Activated gamma-delta T cell (primary cell): Measurements from ENCODE around the gene COL11A1.

Experiments
- DNase-seq: peaks from one replicate; lab custom pipeline; 2025; lab: John Stamatoyannopoulos, UW

The COL11A1 gene

DNA sequence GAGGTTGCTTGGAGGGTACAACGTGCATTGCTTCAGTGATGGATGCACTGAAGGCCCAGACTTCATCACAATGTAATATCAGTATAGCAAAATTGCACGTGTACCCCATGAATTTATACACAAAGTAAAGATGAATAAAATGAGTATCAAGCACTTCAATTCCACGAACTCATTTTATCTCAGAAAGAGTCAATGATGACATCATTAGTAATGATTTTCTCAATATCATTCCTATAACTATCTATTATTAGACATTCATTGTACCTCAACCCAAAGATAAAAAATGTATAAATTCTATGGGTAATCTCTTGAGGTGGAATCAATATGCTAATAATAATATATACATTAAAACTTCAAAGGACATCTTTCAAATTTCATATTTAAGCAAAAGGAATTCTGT, 208.4 kb downstream of the COL11A1 start:
- no peak for DNase-seq

DNA sequence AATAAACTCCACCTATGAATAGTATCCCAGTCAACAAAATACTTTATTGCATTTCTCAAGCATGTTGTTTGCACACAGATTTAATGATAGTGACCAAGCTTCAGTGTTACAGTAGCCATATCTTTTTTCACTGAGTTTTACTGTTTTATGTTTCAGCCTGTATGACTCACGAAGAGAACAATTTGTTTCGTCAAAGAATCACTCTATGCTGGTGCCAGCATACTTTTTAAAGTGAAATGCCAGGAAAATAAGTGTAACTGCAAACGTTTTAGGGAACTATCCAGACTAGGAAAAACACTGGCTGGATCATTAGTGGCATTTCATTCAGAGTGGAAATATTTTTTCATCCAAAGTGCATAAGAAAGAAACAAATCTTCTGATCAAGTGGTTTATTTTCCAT, 210.8 kb downstream of the COL11A1 start:
- no peak for DNase-seq

DNA sequence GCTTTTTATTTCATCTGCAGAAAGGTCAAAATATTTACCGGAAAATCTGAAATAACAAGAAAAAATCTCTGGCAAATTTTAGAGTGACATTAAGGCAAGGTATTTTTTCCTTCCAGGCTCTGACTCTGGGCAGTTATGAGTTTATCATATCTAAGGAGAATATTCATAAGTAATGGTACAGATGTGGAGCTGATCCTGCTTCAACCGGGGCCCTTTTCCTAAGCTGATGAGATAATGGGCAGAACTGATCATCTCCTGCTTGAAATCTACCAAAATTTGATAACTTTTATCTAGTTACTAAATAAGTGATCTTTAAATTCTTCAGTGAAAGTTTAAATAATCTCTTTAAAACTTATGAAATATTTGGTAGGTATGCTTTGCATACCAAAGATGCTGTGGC, 211.6 kb downstream of the COL11A1 start:
- no peak for DNase-seq

DNA sequence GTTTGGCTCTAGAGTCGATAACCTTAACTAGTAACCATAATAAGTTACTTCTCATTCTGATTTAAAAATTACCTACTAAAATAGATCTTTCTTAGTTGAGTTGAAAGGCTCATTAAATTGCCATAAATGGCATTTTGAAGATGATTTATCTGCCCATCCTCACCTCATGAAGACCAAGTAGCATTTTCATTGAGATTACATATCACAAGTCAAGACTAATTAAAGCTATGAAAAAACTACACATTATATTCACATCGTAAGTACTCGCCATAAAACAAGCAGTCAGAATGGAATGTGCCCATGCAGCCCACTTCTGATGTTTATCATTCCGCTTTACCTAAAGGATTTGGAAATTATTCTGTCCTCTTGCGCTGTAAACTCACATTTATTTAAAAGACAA, 212.0 kb downstream of the COL11A1 start:
- no peak for DNase-seq

DNA sequence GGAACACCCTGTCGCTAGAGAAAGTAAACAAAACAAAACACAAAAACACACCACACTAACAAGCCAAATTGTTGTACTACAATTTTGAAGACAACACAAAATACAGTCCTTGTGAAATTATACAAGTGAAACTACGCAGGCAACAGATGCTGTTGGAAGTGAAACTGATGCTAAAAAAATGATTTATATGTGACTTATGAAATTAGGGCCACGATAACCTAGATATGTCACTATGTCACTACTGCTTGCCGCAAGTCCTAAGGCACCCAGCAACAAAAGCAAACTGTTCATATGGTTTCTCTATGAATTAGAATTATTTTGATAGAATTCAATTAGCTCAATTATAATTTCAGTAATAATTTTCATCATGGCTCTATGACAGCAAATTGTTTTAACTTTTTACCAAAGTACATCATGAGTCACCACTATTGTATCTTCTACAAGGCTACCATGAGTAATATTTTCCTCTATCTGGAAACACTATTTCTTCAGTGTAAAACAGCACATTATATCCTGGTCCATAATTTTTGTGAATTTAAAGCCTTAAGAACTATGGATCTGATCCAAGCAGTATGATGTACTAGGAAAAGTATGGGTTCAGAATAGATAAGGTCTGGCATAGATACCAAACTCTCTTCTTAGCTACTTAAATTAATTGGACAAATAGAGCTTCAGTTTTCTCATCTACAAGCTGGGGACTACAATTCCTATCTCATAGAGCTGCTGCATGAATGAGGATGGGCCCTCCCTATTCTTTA, 216.3 kb downstream of the COL11A1 start:
- DNase-seq: no peak

DNA sequence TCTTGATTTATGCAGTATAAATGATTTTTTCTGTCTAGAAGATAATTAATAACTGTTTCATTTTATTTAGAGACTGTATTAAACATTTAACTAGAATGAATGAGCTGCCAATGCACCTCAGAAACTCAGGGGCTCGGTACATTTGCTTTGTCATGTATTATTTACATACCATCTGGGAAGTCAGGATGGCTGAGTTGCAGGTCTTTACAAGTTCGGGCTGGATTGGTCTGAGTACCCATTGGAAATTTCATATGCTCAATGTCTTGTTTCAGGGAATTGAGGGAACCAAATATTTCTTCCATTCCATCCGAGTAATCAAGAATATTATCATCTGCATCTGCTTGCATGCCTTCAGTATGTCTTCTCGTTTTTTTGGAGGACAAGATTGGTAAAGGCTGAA, 221.7 kb downstream of the COL11A1 start:
- DNase-seq: no peak

DNA sequence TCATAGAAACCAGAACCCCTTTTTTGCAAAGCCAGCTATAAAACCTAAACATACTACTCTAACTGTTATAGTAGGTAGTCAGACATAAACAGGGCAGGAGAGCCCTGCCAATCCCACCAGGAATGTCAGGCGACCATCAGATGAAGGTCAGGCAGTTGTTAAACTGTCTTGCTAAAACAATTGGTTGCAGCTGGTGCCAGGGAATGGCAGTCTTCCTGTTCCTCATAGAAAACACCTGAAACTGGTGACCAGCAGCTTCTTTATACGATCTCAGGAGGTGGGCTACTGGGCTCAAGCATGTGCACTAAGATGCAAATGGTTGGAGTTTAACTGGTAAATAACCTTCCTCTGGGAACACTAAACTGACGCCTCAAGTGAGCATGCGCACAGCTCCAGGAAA, 224.1 kb downstream of the COL11A1 start:
- DNase-seq: no peak

DNA sequence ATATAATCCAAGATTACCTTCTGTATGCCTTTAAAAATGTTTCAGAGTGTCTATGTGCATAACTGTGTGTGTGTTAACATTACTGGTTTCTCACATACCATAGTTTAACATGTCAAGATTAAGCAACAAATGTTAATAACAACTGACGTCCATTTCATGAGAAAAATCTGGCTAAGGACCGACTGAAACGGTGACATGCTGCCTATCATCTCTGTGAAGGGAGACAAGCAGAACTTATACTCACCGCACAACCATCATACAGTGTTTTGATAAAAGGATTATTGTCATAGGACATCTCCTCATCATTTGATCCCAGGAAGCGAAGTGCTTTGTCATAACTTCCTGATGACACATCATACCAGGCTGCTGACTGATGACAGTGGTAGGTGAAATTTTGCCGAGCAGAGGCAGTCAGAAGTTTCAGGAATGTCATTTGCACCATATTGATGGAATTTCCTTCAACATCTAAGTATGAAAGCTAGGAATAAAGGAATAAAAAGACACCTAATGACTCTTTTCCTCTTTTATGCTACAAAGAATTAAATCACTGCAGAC, 228.8 kb downstream of the COL11A1 start:
- DNase-seq: no peak

DNA sequence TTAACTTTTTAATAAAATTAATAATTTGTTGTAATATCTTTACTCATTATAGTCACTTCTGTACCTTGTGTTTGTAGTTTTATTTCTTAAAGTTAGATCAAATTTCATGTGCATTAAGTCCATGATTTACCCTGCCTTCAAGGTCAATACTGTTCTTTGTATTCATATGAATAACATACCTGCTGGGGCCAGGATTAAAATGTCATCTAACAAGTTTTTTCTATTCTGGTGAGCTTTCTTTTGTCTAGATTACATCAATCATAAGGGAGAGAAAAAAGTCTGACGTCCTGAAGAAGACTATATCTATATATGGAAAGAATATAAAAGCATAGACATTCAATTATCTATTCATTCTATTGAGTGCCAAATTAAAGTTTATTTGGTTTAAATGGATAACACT, 232.6 kb downstream of the COL11A1 start:
- no peak for DNase-seq

DNA sequence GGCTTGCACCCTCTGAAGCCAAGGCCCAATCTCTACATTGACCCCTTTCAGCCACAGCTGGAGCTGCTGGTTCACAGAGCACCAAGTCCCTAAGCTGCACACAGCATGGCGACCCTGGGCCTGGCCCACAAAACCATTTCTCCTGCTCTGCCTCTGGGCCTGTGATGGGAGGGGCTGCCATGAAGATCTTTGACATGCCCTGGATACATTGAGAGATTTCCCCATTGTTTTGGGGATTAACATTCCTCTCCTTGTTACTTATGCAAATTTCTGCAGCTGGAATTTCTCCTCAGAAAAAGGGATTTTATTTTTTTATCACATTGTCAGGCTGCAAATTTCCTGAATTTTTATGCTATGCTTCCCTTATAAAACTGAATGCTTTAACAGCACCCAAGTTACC, 235.8 kb downstream of the COL11A1 start:
- no peak for DNase-seq

DNA sequence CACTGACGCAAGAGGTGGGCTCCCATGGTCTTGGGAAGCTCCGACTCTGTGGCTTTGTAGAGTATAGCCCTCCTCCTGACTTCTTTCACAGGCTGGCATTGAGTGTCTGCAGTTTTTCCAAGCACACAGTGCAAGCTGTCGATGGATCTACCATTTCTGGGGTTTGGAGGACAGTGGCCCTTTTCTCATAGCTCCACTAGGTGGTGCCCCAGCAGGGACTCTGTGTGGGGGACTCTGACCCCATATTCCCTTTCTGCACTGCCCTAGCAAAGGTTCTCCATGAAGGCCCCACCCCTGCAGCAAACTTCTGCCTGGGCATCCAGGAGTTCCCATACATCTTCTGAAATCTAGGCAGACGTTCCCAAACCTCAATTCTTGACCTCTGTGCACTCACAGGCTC, 236.2 kb downstream of the COL11A1 start:
- DNase-seq: no peak

DNA sequence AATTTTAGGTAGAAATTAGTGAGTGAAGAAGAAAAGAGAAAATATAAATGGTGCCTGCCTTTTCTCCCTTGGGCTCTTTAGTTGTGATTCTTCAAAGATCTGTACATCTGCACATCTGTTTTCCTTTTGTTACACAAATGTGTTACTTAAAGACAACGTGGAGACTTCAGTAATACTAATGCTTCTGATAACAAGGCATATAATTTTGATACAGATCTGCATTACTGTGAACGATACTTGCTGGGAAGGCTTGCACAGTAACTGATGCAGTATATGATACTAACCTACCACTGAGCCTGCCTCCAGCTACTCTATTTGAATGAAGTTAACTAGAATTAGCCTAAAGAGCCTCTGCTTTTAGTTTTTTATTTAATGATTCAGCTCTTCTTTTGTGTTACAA, 244.6 kb downstream of the COL11A1 start:
- DNase-seq: no peak

DNA sequence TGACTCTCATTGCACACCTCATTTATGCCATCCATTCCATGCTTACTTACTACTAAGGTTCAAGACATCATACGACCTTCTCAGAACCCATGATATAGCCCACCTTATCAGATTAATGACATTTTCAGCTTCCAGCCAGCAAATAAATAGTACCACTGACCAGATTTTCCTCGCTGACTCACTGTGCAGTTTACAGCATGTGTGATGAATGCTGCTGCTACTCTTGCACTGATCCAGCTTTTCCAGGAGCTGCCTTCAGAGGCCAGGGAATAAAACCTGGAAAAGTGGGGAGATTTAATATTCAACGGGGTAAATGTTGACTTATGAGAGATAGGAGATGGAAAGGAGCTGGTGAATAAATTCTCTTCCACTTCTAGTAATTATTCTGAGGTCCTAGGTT, 247.1 kb downstream of the COL11A1 start:
- no peak for DNase-seq

DNA sequence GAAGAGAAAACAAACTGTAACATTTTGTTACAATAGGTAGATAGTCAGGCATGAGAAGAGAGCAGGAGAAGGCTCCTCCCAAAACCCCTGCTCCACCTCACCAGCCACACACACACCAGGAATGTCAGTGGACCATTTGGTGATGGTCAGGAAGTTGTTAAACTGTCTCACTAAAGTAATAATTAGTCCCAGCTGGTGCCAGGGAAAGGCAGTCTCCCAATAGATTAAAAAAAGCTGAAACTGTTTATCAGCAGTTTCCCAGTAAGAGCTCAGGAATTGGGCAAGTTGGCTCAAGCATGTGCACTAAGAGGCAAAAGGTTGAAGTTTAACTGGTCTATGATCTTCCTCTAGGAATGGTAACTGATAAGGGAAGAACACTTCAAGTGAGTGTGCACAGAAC, 249.6 kb downstream of the COL11A1 start:
- DNase-seq: no peak

DNA sequence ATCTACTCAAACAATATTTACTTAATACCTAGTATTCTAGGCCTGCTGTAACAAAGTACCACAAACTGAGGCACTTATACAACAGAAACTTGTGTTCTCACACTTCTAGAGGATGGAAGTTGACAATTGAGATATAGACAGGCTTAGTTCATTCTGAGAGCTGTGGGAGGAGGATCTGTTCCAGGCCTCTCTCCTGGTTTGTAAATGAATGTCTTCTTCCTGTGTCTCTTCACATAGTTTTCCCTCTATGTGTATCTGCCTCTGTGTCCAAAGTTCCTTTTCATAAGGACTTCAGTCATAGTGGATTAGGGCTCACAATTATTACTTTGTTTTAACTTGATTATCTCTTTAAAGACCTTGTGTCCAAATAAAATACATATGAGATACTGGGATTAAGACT, 251.1 kb downstream of the COL11A1 start:
- DNase-seq: no peak

DNA sequence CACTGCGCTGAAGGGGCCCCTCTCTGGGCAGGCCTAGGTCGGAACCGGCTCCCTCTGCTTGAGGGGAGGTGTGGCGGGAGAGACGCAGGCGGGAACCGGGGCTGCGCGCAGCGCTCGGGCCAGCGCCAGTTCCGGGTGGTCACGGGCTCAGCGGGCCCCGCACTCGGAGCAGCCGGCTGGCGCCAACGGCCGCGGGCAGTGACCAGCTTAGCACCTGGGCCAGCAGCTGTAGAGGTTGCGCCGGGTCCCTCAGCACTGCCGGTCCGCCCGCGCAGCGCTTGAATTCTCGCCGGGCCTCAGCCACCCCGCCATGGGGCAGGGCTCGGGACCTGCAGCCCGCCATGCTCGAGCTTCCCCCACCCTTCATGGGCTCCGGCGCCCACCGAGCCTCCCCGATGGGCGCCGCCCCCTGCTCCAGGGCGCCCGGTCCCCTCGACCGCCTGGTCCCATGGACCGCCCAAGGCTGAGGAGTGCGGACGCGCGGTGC, 254.6 kb downstream of the COL11A1 start:
- no peak for DNase-seq

DNA sequence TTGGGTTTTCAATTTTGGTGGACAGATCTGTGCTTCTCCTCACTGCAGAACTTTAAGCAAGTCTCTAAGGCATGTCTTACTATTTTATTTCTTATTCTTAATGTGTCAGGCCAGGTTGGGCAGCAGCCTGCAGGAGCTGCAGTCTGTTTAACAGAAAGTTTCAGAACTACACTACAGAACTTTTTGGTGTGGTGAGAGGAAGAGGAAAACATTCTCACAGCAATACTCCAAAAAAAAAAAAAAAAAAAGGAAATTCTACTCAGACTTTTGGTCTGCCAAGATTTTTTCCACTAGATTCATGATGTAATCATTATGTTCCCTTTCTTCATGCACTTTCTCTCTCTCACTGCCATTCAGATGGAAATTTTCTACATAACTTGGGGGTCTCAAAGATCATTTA, 255.2 kb downstream of the COL11A1 start:
- DNase-seq: no peak

DNA sequence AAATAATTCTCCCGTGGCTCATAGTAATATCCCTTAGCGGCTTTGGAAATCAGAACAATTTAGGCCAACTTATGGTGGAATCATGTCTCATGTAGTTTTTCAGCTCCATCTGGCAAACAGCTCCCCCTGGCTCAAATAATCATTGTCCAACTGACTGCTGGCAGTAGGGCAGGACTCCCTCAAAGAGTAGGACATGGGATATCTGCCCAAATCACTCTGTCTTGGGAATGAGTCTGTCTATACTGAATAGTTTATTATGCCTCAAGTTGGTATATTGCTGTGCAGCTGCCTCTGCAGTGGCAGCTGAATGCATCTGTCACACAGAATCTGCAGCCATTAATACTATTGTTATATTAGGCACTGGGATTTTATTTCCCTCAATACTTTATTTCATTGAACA, 255.7 kb downstream of the COL11A1 start:
- no peak for DNase-seq

DNA sequence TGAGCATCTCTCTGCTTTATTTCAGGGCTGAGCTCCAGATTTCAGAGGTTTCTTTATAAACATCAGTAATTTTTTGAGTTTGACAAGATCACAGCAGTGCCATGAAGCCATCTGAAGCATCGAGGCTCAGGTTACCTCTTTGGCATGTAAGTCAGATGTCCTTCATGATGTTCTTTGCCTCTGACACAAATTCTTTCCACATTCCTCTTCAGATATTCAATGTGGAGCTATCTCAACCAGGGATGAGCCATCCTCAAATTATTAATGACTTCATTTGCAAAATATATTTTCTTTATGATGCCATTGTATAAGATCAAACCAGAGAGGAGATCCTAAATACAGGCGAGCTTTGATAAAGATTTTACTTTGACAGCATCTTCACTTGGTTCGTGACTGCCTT, 256.7 kb downstream of the COL11A1 start:
- DNase-seq: no peak

DNA sequence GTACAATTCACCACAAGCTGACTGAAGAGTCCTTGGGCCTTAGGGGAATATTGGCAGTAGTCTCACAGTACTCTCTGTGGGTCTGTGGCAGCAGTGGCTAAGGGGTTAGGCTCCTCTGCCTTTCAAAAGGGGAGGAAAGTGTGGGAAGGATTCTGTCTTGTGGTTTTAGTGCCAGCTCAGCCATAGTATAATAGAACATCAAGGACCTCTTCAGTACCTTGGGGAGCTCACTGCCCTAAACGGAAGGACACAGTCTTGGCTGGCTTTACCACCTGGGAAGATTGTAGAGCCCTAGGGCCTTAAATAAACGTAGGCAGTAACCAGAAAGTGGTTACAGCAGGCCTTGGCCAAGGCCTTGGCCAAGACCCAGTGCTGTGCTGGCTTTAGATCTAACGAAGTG, 265.7 kb downstream of the COL11A1 start:
- no peak for DNase-seq

DNA sequence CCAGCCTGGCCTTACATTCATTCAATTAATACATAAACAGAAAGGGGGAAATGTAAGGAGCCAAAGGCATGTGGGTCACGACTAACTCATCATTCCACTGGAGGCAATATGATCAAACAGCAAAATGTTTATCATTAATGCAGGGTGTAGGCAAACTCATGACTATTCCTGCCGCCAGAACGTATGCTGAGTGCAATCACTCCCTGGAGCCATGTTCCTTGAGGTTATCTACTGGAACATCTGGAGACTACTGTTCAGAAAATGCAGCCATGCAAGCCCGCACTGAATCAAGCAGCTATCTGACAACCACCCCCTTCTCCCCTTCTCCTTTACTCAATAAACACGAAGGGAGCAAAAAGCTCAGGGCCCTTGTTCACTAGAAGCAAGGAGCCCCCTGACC, 267.6 kb downstream of the COL11A1 start:
- no peak for DNase-seq

DNA sequence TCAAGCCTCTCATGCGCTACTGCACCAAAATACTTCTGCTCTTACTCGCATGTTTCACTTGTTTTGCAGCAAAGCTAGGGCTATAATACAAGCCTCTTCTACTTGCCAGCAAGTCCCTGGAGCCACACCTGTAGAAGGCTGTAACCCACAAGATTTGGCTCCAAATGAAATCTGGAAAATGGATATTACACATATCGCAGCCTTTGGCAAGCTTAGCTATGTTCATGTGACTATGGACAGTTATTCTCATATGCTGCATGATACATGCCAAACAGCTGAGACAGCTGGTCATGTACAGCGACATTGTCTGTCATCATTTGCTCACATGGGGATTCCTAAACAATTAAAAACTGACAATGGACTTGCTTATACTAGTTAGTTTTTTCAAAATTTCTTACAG, 270.3 kb downstream of the COL11A1 start:
- DNase-seq: no peak

DNA sequence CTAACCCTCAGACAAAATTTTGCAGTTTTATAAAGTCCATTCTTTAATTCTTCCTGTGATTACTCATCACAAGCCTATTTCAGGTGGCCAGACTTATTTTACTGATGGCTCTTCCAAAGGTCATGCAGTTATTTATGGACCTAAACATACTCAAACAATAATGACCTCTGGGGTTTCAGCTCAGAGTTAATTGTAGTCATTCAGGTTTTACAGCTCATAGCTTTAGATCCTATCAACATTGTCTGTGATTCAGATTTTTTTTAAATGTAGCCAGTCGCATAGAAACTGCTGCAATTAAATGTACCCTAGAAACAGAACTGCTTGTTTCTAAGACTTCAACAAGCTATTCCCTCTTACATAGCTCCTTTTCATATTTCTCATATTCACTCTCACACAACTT, 270.8 kb downstream of the COL11A1 start:
- DNase-seq: no peak

DNA sequence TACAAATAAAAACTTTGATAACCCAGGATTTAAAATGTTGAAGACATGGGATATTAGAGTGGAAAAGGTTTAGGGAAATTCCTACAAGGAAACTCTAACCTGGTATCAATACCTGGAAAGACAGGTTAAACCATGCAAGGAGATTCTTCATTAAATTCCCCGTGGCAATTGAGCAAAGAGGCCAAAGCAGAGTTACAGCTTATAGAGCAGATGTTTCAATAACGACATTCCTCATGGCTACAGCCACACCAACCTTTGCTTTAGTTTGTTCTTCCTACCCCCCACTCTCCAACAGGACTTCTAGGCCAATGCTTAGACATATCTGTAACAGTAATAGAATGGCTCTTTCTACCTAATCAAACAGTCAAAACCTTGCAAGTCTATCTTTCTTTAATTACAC, 271.3 kb downstream of the COL11A1 start:
- DNase-seq: no peak
